Fibroblast of lung (primary cell): ENCODE results near the gene OR7C1. TPM values are rescaled to one million over a fixed set of nuclear protein-coding genes. Genes with fewer than 3 reads are reported as not detected.

Experiments
- DNase-seq, 2 donors: peaks; one replicate each; pipeline versions ENCODE4 v3.0.0 to v3.0.0-alpha.2; 2010; ENCODE audit warnings: low read depth in 2 of 2
- H2AFZ ChIP-seq: 2 replicates; pipeline ENCODE4 v1.5.1; 2012; ENCODE audit warnings: low read length, control low read depth, inconsistent platforms
- H3K27ac ChIP-seq: 2 replicates; pipeline ENCODE4 v1.5.1; 2011; ENCODE audit warnings: low read length, control low read depth; ENCODE audit not compliant: insufficient read depth
- H3K27me3 ChIP-seq: 2 replicates; pipeline ENCODE4 v1.5.1; 2011; ENCODE audit warnings: mild to moderate bottlenecking, low read length; ENCODE audit not compliant: control insufficient read depth, insufficient read depth
- H3K36me3 ChIP-seq: 2 replicates; pipeline ENCODE4 v1.5.1; 2011; ENCODE audit warnings: low read length; ENCODE audit not compliant: control insufficient read depth, insufficient read depth
- H3K4me1 ChIP-seq: 2 replicates; pipeline ENCODE4 v1.5.1; 2011; ENCODE audit warnings: low read length; ENCODE audit not compliant: control insufficient read depth, insufficient read depth; ENCODE audit errors: extremely low read depth
- H3K4me2 ChIP-seq: 2 replicates; pipeline ENCODE4 v1.5.1; 2011; ENCODE audit warnings: low read length, control low read depth; ENCODE audit not compliant: insufficient read depth; ENCODE audit errors: extremely low read depth
- H3K4me3 ChIP-seq, 4 experiments: fragments of 200-600 bp in 1 of 4; sonication (generic) in 1 of 4; replicated peaks in 1 of 4; 2 replicates each; pipeline ENCODE4 v1.5.1; 2011 to 2016; ENCODE audit warnings: low read length in 4 of 4, low read depth in 3 of 4, mild to moderate bottlenecking in 3 of 4, control low read depth in 2 of 4, inconsistent platforms in 1 of 4, mixed read lengths in 1 of 4; ENCODE audit not compliant: insufficient read depth in 1 of 4; ENCODE audit errors: control extremely low read depth in 1 of 4
- H3K79me2 ChIP-seq: 2 replicates; pipeline ENCODE4 v1.5.1; 2012; ENCODE audit warnings: mild to moderate bottlenecking, low read length, inconsistent platforms; ENCODE audit not compliant: control insufficient read depth, insufficient read depth
- H3K9ac ChIP-seq: 2 replicates; pipeline ENCODE4 v1.5.1; 2011; ENCODE audit warnings: mild to moderate bottlenecking, low read length, control low read depth; ENCODE audit not compliant: insufficient read depth
- H3K9me3 ChIP-seq: 2 replicates; pipeline ENCODE4 v1.5.1; 2012; ENCODE audit warnings: low read depth, low read length; ENCODE audit not compliant: control insufficient read depth, insufficient read depth
- H4K20me1 ChIP-seq: 2 replicates; pipeline ENCODE4 v1.5.1; 2011; ENCODE audit warnings: low read length; ENCODE audit not compliant: control insufficient read depth, insufficient read depth; ENCODE audit errors: extremely low read depth
- EZH2 ChIP-seq: IDR thresholded peaks from 2 replicates; pipeline ENCODE4 v1.5.1; 2012; ENCODE audit warnings: low read length, control low read depth, mild to moderate bottlenecking; ENCODE audit errors: missing control alignments
- polyA plus RNA-seq, 2 donors: library from polyadenylated mRNA; depleted of rRNA in 1 of 2; stranded (reverse) in 1 of 2; unstranded in 1 of 2; fragments of >200 nt; gene quantifications; 2 replicates each; pipeline ENCODE4 v1.2.1, GENCODE V29; 2011 to 2012; ENCODE audit warnings: missing spikeins in 1 of 2
- total RNA-seq: library from RNA; depleted of rRNA; stranded (reverse); fragments of >200 nt; gene quantifications from 2 replicates; pipeline ENCODE4 v1.2.1, GENCODE V29; 2014
- TF ChIP-seq, protein P1 (sequence below), 2 donors: IDR thresholded peaks in 1 of 2; conservative IDR thresholded peaks in 1 of 2; 1 replicate in 1 of 2; 2 replicates in 1 of 2; pipeline ENCODE4 v1.5.1; 2011 to 2012; ENCODE audit warnings: low read length in 2 of 2, control low read depth in 1 of 2, inconsistent platforms in 1 of 2, low read depth in 1 of 2, mild to moderate bottlenecking in 1 of 2

Gene OR7C1
- total and polyA plus RNA-seq, 2 donors (not counting 1 experiment from before 2014, with no cell fraction given) = not detected

- H3K9ac ChIP-seq = no peak within 1 kb of the TSS
- no peak within 1 kb of the TSS for H2AFZ ChIP-seq
- H3K36me3 ChIP-seq = no peaks in the 10 kb centered on the region
- no peak within 1 kb of the TSS for H3K4me2 ChIP-seq
- TF ChIP-seq EZH2 = no peak
- TF ChIP-seq, protein P1, sequence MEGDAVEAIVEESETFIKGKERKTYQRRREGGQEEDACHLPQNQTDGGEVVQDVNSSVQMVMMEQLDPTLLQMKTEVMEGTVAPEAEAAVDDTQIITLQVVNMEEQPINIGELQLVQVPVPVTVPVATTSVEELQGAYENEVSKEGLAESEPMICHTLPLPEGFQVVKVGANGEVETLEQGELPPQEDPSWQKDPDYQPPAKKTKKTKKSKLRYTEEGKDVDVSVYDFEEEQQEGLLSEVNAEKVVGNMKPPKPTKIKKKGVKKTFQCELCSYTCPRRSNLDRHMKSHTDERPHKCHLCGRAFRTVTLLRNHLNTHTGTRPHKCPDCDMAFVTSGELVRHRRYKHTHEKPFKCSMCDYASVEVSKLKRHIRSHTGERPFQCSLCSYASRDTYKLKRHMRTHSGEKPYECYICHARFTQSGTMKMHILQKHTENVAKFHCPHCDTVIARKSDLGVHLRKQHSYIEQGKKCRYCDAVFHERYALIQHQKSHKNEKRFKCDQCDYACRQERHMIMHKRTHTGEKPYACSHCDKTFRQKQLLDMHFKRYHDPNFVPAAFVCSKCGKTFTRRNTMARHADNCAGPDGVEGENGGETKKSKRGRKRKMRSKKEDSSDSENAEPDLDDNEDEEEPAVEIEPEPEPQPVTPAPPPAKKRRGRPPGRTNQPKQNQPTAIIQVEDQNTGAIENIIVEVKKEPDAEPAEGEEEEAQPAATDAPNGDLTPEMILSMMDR (conservative IDR thresholded peaks at IDR 0.05 in 1 of 2, IDR thresholded peaks at IDR 0.05 in 1 of 2; ENCODE audit: low read depth in 1 of 2, low read length in 2 of 2) = no peak
- H3K79me2 ChIP-seq = no peaks in the 10 kb centered on the region
- no peak for DNase-seq
- H3K27ac ChIP-seq = no peak within 1 kb of the TSS
- no peaks in the 10 kb centered on the region for H3K4me1 ChIP-seq
- H3K9me3 ChIP-seq = no peaks in the 10 kb centered on the region
- no peaks in the 10 kb centered on the region for H4K20me1 ChIP-seq
- H3K4me3 ChIP-seq = no peak within 1 kb of the TSS
- no peaks in the 10 kb centered on the region for H3K27me3 ChIP-seq
Measured at GRCh38 chr19:14848822-14849221, 13.8 kb upstream of the OR7C1 start, which contains the start of gene OR7A10. Gene OR7A10 (minus strand): TSS chr19:14848922. CDS start chr19:14841877, 7,045 bp downstream.

DNA sequence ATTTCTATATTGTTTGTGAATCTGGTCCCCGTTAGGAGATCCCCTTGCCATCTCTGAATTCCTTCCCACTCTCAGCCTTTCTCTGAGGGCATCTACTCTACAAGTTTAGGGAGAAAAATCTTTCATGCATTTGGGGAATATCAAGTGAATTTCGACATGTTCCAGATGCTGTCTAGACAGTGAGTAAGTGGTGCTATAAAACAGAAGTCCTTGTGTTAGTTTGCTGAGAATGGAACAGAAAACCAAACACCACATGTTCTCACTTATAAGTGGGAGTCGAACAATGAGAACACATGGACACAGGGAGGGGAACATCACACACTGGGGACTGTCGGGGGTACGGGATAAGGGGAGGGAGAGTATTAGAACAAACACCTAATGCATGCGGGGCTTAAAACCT, 8.6 kb upstream of the OR7C1 start:
- Histone ChIP-seq H2AFZ (no peak overlapping the region), H3K4me1 (no peaks in the 10 kb centered on the region), H3K4me3 (no peak overlapping the region), H3K27ac (no peak overlapping the region), H3K9me3 (no peaks in the 10 kb centered on the region), H3K36me3 (no peaks in the 10 kb centered on the region), H3K79me2 (no peaks in the 10 kb centered on the region), H3K9ac (no peak overlapping the region), H3K4me2 (no peak overlapping the region), H4K20me1 (no peaks in the 10 kb centered on the region), H3K27me3 (no peaks in the 10 kb centered on the region)
- TF ChIP-seq, protein P1 (conservative IDR thresholded peaks at IDR 0.05 in 1 of 2, IDR thresholded peaks at IDR 0.05 in 1 of 2; ENCODE audit: low read depth in 1 of 2, low read length in 2 of 2) = no peak
- no peak for TF ChIP-seq EZH2
- DNase-seq = no peak

GRCh38 chr19:14843169-14843568, 8.2 kb upstream of the OR7C1 start:
- Histone ChIP-seq H3K4me3 (no peak overlapping the region), H3K27me3 (no peaks in the 10 kb centered on the region), H3K9me3 (no peaks in the 10 kb centered on the region), H3K4me2 (no peak overlapping the region), H3K4me1 (no peaks in the 10 kb centered on the region), H3K27ac (no peak overlapping the region), H3K9ac (no peak overlapping the region), H2AFZ (no peak overlapping the region), H3K79me2 (no peaks in the 10 kb centered on the region), H4K20me1 (no peaks in the 10 kb centered on the region), H3K36me3 (no peaks in the 10 kb centered on the region)
- TF ChIP-seq, protein P1 (conservative IDR thresholded peaks at IDR 0.05 in 1 of 2, IDR thresholded peaks at IDR 0.05 in 1 of 2; ENCODE audit: low read depth in 1 of 2, low read length in 2 of 2) = no peak
- TF ChIP-seq EZH2 = no peak
- DNase-seq = no peak
